ENCODE data around the gene ABHD17A. TPM values are rescaled to one million over a fixed set of nuclear protein-coding genes. Genes with fewer than 3 reads are reported as not detected.

The ABHD17A gene
- total and polyA plus RNA-seq, 2 donors (not counting 1 experiment from before 2014, with no cell fraction given) = 63.1 to 134 TPM

DNA sequence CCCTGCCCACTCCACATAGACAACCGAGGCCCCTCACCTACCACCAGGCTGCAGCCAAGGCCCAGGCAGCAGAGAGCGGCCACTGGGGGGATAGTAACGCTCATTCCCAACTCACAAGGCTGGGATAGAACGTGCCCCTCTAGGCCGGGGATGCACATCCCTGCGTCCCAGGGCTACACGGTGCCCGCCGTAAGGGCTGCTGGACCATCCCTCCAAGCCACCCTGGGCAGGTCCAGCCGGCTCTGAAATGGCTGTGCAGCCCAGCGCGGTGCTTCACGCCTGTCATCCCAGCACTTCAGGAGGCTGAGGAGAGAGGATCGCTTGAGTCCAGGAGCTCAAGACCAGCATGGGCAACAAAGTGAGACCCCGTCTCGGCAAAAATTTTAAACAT, 40.2 kb downstream of the ABHD17A start:
- WGBS (ENCODE audit: insufficient coverage) = 95% methylated on average over 15 of the region's 16 CpGs
- Mint-ChIP-seq H3K4me3 (no peak overlapping the region), H3K9me3 (ENCODE audit: insufficient read depth) (no peaks in the 10 kb centered on the region), H3K4me1 (peaks cover 67% of the 10 kb centered on the region), H3K27me3 (no peaks in the 10 kb centered on the region), H3K27ac (no peak overlapping the region)
- Histone ChIP-seq H4K20me1 (ENCODE audit: control insufficient read depth, insufficient read depth, low read length, poor library complexity, severe bottlenecking) (peaks cover 81% of the 10 kb centered on the region), H2AFZ (ENCODE audit: insufficient read depth, low read depth, low read length, poor library complexity, severe bottlenecking) (no peak overlapping the region), H3K27me3 (replicated peaks in 1 of 4; ENCODE audit: control extremely low read depth in 1 of 4, control insufficient read depth in 3 of 4, insufficient read depth in 4 of 4, low read length in 3 of 4) (no peaks in the 10 kb centered on the region), H3K27ac (ENCODE audit: low read length in 2 of 2) (no peak overlapping the region), H3K9me3 (ENCODE audit: control extremely low read depth in 1 of 3, control insufficient read depth in 2 of 3, insufficient read depth in 1 of 3, low read length in 2 of 3) (no peaks in the 10 kb centered on the region), H3K79me2 (ENCODE audit: control insufficient read depth, insufficient read depth, low read length) (peaks cover 88% of the 10 kb centered on the region), H3K4me2 (replicated peaks; ENCODE audit: low read depth, low read length, poor library complexity, severe bottlenecking) (peak overlapping the region; percentile 100), H3K4me1 (ENCODE audit: control insufficient read depth in 2 of 2, insufficient read depth in 2 of 2, low read length in 2 of 2) (peaks cover 40 to 56% of the 10 kb centered on the region in 2 donors), H3K36me3 (replicated peaks in 1 of 2; ENCODE audit: control extremely low read depth in 1 of 2, control insufficient read depth in 1 of 2, extremely low read depth in 1 of 2, insufficient read depth in 2 of 2, low read length in 1 of 2) (peaks cover 0 to 14% of the 10 kb centered on the region in 2 experiments), H3K9ac (ENCODE audit: low read length) (no peak overlapping the region), H3K4me3 (ENCODE audit: control extremely low read depth in 1 of 5, extremely low read depth in 1 of 5, insufficient read depth in 1 of 5, low read depth in 2 of 5, low read length in 4 of 5) (no peak overlapping the region)
- TF ChIP-seq, protein P1, sequence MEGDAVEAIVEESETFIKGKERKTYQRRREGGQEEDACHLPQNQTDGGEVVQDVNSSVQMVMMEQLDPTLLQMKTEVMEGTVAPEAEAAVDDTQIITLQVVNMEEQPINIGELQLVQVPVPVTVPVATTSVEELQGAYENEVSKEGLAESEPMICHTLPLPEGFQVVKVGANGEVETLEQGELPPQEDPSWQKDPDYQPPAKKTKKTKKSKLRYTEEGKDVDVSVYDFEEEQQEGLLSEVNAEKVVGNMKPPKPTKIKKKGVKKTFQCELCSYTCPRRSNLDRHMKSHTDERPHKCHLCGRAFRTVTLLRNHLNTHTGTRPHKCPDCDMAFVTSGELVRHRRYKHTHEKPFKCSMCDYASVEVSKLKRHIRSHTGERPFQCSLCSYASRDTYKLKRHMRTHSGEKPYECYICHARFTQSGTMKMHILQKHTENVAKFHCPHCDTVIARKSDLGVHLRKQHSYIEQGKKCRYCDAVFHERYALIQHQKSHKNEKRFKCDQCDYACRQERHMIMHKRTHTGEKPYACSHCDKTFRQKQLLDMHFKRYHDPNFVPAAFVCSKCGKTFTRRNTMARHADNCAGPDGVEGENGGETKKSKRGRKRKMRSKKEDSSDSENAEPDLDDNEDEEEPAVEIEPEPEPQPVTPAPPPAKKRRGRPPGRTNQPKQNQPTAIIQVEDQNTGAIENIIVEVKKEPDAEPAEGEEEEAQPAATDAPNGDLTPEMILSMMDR (IDR thresholded peaks at IDR 0.05) = no peak
- no peak for TF ChIP-seq EZH2 (IDR thresholded peaks at IDR 0.05; ENCODE audit: borderline replicate concordance, insufficient read depth, low read depth, low read length, poor library complexity, severe bottlenecking)
- CTCF ChIA-PET = no interaction called here
- POLR2A ChIA-PET = no interaction called here
- intact Hi-C loops (cut with micrococcal nuclease) = loop anchor here (5.0 kb wide), 1 partner anchor 193 kb away; the partner anchor contains the start of gene TCF3
- ATAC-seq (ENCODE audit: low read depth) (no peak), DNase-seq (no peak)

GRCh38 chr19:1844513-1845124, 40.7 kb downstream of the ABHD17A start:
- no peak for DNase-seq
- H3K27ac Mint-ChIP-seq = no peak overlapping the region
- Histone ChIP-seq H3K4me1 (ENCODE audit: control insufficient read depth in 2 of 2, insufficient read depth in 2 of 2, low read length in 2 of 2) (peaks cover 44 to 57% of the 10 kb centered on the region in 2 donors), H3K9me3 (ENCODE audit: control extremely low read depth in 1 of 3, control insufficient read depth in 2 of 3, insufficient read depth in 1 of 3, low read length in 2 of 3) (no peaks in the 10 kb centered on the region), H3K9ac (ENCODE audit: low read length) (no peak overlapping the region), H3K36me3 (replicated peaks in 1 of 2; ENCODE audit: control extremely low read depth in 1 of 2, control insufficient read depth in 1 of 2, extremely low read depth in 1 of 2, insufficient read depth in 2 of 2, low read length in 1 of 2) (peaks cover 0 to 14% of the 10 kb centered on the region in 2 experiments), H3K27me3 (replicated peaks in 1 of 4; ENCODE audit: control extremely low read depth in 1 of 4, control insufficient read depth in 3 of 4, insufficient read depth in 4 of 4, low read length in 3 of 4) (no peaks in the 10 kb centered on the region), H3K27ac (ENCODE audit: low read length in 2 of 2) (no peak overlapping the region), H2AFZ (ENCODE audit: insufficient read depth, low read depth, low read length, poor library complexity, severe bottlenecking) (no peak overlapping the region), H4K20me1 (ENCODE audit: control insufficient read depth, insufficient read depth, low read length, poor library complexity, severe bottlenecking) (peaks cover 86% of the 10 kb centered on the region), H3K4me2 (replicated peaks; ENCODE audit: low read depth, low read length, poor library complexity, severe bottlenecking) (peak overlapping the region; percentile 15), H3K4me3 (ENCODE audit: control extremely low read depth in 1 of 5, extremely low read depth in 1 of 5, insufficient read depth in 1 of 5, low read depth in 2 of 5, low read length in 4 of 5) (no peak overlapping the region), H3K79me2 (ENCODE audit: control insufficient read depth, insufficient read depth, low read length) (peaks cover 93% of the 10 kb centered on the region)
- H3K4me1 Mint-ChIP-seq = peaks cover 67% of the 10 kb centered on the region
- intact Hi-C loops (cut with micrococcal nuclease) = loop anchor here (5.0 kb wide), 1 partner anchor 192 kb away; the partner anchor contains the start of gene TCF3
- H3K9me3 Mint-ChIP-seq (ENCODE audit: insufficient read depth) = no peaks in the 10 kb centered on the region
- TF ChIP-seq, protein P1 (IDR thresholded peaks at IDR 0.05) = no peak
- TF ChIP-seq EZH2 (IDR thresholded peaks at IDR 0.05; ENCODE audit: borderline replicate concordance, insufficient read depth, low read depth, low read length, poor library complexity, severe bottlenecking) = no peak
- H3K4me3 Mint-ChIP-seq = no peak overlapping the region
- ATAC-seq (ENCODE audit: low read depth) = no peak
- ChIA-PET POLR2A (no interaction called here), CTCF (no interaction called here)
- WGBS (ENCODE audit: insufficient coverage) = 93% methylated on average over 17 of the region's 19 CpGs
- H3K27me3 Mint-ChIP-seq = no peaks in the 10 kb centered on the region

All from B cell (primary cell).